ENCODE data around the gene ADCY4. TPM values are rescaled to one million over a fixed set of nuclear protein-coding genes. Genes with fewer than 3 reads are reported as not detected.

Gene ADCY4
- total RNA-seq, 1 donor from 2014 or later, result 0.46 TPM

- peaks cover 15% of the 10 kb centered on the region for H3K4me1 Mint-ChIP-seq (ENCODE audit: low read depth)
- TF ChIP-seq CTCF (IDR thresholded peaks at IDR 0.05; ENCODE audit: unreplicated experiment), result no peak
- H3K27ac Mint-ChIP-seq, result no peak within 1 kb of the TSS
- DNase-seq (ENCODE audit: low spot score, unreplicated experiment), result no peak
- H3K27me3 Mint-ChIP-seq, result no peaks in the 10 kb centered on the region
- no peaks in the 10 kb centered on the region for H3K9me3 Mint-ChIP-seq (ENCODE audit: low read depth)
- H3K36me3 Mint-ChIP-seq (ENCODE audit: insufficient read depth), result peaks cover 7% of the 10 kb centered on the region
- no peak within 1 kb of the TSS for H3K4me3 Mint-ChIP-seq (ENCODE audit: low read depth)
Measured at GRCh38 chr14:24309538-24310264, 25.2 kb downstream of the ADCY4 start, which contains the start of gene LTB4R2. Gene LTB4R2, plus strand, starts transcription at chr14:24310140. Its CDS starts 525 bp downstream, at chr14:24310665.

GRCh38 chr14:24308342-24309124 is 26.3 kb downstream of the ADCY4 start:
- Mint-ChIP-seq H3K36me3 (ENCODE audit: insufficient read depth) (peaks cover 10% of the 10 kb centered on the region), H3K4me3 (ENCODE audit: low read depth) (no peak overlapping the region), H3K27me3 (no peaks in the 10 kb centered on the region), H3K4me1 (ENCODE audit: low read depth) (peaks cover 15% of the 10 kb centered on the region), H3K27ac (no peak overlapping the region), H3K9me3 (ENCODE audit: low read depth) (no peaks in the 10 kb centered on the region)
- no peak for TF ChIP-seq CTCF (IDR thresholded peaks at IDR 0.05; ENCODE audit: unreplicated experiment)
- no peak for DNase-seq (ENCODE audit: low spot score, unreplicated experiment)

DNA sequence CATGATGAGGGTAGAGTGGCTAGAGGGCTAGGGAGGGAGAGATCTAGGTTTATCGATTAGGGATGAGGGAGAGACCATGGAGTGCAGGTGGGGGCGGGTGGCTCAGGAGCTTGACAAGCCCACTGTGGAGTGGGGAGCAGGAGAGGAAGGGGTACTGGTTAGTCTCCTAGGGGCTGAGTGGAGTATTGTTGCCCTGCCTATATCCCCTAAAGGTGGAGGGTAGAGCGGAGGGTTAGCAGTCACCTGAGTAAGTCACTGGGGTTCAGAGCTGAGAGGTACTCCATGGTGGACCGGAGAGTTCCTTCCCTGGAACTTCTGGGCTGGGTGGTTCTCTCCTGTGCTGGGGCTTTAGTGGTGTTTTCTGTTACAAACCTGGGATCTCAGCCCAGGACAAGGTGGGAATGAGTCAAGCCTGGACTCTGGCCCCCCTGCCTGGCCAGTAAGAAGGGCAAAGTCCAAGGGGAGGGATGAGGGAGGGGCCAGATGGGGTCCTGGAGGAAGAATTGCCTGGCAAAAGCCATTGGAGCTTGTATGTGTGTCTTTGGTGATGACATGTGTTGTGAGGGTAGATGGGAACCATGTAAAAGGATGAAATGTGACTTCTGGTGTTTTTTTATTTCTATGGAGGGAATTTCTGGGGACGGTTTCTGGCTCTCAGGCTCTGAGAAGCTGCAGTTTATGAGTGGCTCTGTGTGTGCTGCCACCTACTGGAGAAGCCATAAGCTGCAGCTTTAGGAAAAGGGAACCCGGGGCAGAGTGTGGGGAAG is 27.1 kb downstream of the ADCY4 start, which contains the start of gene CIDEB:
Gene CIDEB, minus strand, starts transcription at position 403 of the 767 bp plus-strand sequence. Its CDS starts 119 bp downstream, at position 284.
- TF ChIP-seq CTCF (IDR thresholded peaks at IDR 0.05; ENCODE audit: unreplicated experiment), result peak; percentile 98
- peak; percentile 55 for DNase-seq (ENCODE audit: low spot score, unreplicated experiment)
- no peaks in the 10 kb centered on the region for H3K27me3 Mint-ChIP-seq
- H3K4me1 Mint-ChIP-seq (ENCODE audit: low read depth), result peaks cover 15% of the 10 kb centered on the region
- H3K9me3 Mint-ChIP-seq (ENCODE audit: low read depth), result no peaks in the 10 kb centered on the region
- H3K36me3 Mint-ChIP-seq (ENCODE audit: insufficient read depth), result peaks cover 11% of the 10 kb centered on the region
- peak within 1 kb of the TSS; percentile 36 for H3K4me3 Mint-ChIP-seq (ENCODE audit: low read depth)
- peak within 1 kb of the TSS; percentile 73 for H3K27ac Mint-ChIP-seq

- H3K4me1 Mint-ChIP-seq (ENCODE audit: low read depth), result peaks cover 15% of the 10 kb centered on the region
- H3K4me3 Mint-ChIP-seq (ENCODE audit: low read depth), result peak overlapping the region; percentile 36
- TF ChIP-seq CTCF (IDR thresholded peaks at IDR 0.05; ENCODE audit: unreplicated experiment), result no peak
Measured at GRCh38 chr14:24307156-24307574, 27.7 kb downstream of the ADCY4 start.

GRCh38 chr14:24304019-24304387 is 30.9 kb downstream of the ADCY4 start:
- H3K4me1 Mint-ChIP-seq (ENCODE audit: low read depth), result peaks cover 26% of the 10 kb centered on the region
- DNase-seq (ENCODE audit: low spot score, unreplicated experiment), result no peak
- H3K27me3 Mint-ChIP-seq, result no peaks in the 10 kb centered on the region
- H3K27ac Mint-ChIP-seq, result no peak overlapping the region
- H3K4me3 Mint-ChIP-seq (ENCODE audit: low read depth), result no peak overlapping the region
- H3K36me3 Mint-ChIP-seq (ENCODE audit: insufficient read depth), result peaks cover 11% of the 10 kb centered on the region
- TF ChIP-seq CTCF (IDR thresholded peaks at IDR 0.05; ENCODE audit: unreplicated experiment), result no peak
- H3K9me3 Mint-ChIP-seq (ENCODE audit: low read depth), result no peaks in the 10 kb centered on the region

More at GRCh38 chr14:24307156-24307574, 27.7 kb downstream of the ADCY4 start:
- DNase-seq (ENCODE audit: low spot score, unreplicated experiment), result no peak
- Mint-ChIP-seq H3K27ac (peak overlapping the region; percentile 73), H3K9me3 (ENCODE audit: low read depth) (no peaks in the 10 kb centered on the region), H3K36me3 (ENCODE audit: insufficient read depth) (peaks cover 11% of the 10 kb centered on the region), H3K27me3 (no peaks in the 10 kb centered on the region)
